ENCODE measurements around the gene SPOCD1. TPM values are rescaled to one million over a fixed set of nuclear protein-coding genes. Genes with fewer than 3 reads are reported as not detected.

SPOCD1 gene
- 10 to 100 TPM in 2 of 4 donors, under 1 TPM in 1, not detected in 1; 0.63 to 23.9 (median 23.2) TPM for total RNA-seq

- TF ChIP-seq, protein P1, sequence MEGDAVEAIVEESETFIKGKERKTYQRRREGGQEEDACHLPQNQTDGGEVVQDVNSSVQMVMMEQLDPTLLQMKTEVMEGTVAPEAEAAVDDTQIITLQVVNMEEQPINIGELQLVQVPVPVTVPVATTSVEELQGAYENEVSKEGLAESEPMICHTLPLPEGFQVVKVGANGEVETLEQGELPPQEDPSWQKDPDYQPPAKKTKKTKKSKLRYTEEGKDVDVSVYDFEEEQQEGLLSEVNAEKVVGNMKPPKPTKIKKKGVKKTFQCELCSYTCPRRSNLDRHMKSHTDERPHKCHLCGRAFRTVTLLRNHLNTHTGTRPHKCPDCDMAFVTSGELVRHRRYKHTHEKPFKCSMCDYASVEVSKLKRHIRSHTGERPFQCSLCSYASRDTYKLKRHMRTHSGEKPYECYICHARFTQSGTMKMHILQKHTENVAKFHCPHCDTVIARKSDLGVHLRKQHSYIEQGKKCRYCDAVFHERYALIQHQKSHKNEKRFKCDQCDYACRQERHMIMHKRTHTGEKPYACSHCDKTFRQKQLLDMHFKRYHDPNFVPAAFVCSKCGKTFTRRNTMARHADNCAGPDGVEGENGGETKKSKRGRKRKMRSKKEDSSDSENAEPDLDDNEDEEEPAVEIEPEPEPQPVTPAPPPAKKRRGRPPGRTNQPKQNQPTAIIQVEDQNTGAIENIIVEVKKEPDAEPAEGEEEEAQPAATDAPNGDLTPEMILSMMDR (IDR thresholded peaks at IDR 0.05): no peak
- peak; percentile 49 for ATAC-seq (ENCODE audit: low FRiP score)
- peak; percentile 48 for DNase-seq (ENCODE audit: low spot score)
These were observed at the start of gene SPOCD1 for GRCh38 chr1:31815752-31816500. SPOCD1 (minus strand) TSS chr1:31816022; CDS start chr1:31815333, 689 bp downstream.

GRCh38 chr1:31862071-31862470, 46.2 kb upstream of the SPOCD1 start:
- ATAC-seq (ENCODE audit: low FRiP score): no peak
- TF ChIP-seq, protein P1 (IDR thresholded peaks at IDR 0.05): no peak
- no peak for DNase-seq (ENCODE audit: low spot score)

- no peak for ATAC-seq (ENCODE audit: low FRiP score)
These were observed 45.5 kb upstream of the SPOCD1 start for GRCh38 chr1:31861346-31861745.

DNA sequence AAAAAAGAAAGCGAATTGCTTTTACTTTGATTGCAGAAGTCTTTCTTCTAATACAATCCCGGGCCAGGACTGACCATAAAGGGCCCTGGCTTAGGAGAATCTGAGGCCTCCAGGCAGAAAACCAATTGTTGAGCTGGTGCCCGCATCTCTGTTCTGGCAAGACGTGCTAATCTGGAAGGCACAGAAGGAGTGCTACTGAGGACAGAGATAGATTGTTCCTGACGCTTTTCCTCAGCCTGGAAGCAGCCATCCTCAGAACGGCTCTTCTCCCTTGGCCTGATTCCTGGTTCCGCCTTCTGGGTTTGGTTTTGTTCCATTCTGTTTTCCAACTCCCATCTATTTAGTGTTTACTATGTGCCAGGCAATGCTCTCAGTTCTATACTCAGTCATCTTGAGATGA, 44.8 kb upstream of the SPOCD1 start:
- DNase-seq (ENCODE audit: low spot score) (no peak), ATAC-seq (ENCODE audit: low FRiP score) (no peak)
- TF ChIP-seq, protein P1 (IDR thresholded peaks at IDR 0.05): no peak

More at GRCh38 chr1:31861346-31861745, 45.5 kb upstream of the SPOCD1 start:
- TF ChIP-seq, protein P1 (IDR thresholded peaks at IDR 0.05): no peak
- DNase-seq (ENCODE audit: low spot score): no peak

GRCh38 chr1:31859719-31860118, 43.9 kb upstream of the SPOCD1 start:
- TF ChIP-seq, protein P1 (IDR thresholded peaks at IDR 0.05): no peak
- DNase-seq (ENCODE audit: low spot score): no peak
- ATAC-seq (ENCODE audit: low FRiP score): no peak

DNA sequence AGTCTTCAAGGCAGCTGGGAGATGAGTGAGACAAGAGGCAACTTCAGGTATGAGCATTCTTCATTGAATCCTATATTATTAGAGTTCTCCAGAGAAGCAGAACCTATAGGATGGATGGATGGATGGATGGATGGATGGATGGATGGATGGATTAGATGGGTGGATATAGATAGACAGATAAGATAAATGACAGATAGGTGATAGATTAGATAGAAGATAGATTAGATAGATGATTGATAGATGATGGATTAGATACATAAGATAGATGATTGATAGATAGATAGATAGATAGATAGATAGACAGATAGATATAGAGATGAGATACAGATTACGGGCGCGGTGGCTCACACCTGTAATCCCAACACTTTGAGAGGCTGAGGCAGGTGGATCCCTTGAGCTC, 43.2 kb upstream of the SPOCD1 start:
- TF ChIP-seq, protein P1 (IDR thresholded peaks at IDR 0.05): no peak

GRCh38 chr1:31857863-31858262, 42.0 kb upstream of the SPOCD1 start:
- DNase-seq (ENCODE audit: low spot score): no peak
- TF ChIP-seq, protein P1 (IDR thresholded peaks at IDR 0.05): no peak
- ATAC-seq (ENCODE audit: low FRiP score): no peak

More for the DNA sequence above, 43.2 kb upstream of the SPOCD1 start:
- DNase-seq (ENCODE audit: low spot score): no peak
- no peak for ATAC-seq (ENCODE audit: low FRiP score)

Measured in omental fat pad (tissue), 4 donors.